ENCODE data around the gene PLXDC2.
"Not testable (repeated sequence)": the region's sequence is repeated elsewhere in the genome, so short reads cannot be mapped to it uniquely, and the experiment has no call there.

PLXDC2 gene

GRCh38 chr10:20173046-20173445, 356.8 kb downstream of the PLXDC2 start:
- DNase-seq (ENCODE audit: low read depth in 2 of 3, low spot score in 2 of 3), result no peak

GRCh38 chr10:20175719-20176118, 359.5 kb downstream of the PLXDC2 start:
- no peak for DNase-seq (ENCODE audit: low read depth in 2 of 3, low spot score in 2 of 3)

GRCh38 chr10:20180766-20181165, 364.5 kb downstream of the PLXDC2 start:
- DNase-seq (ENCODE audit: low read depth in 2 of 3, low spot score in 2 of 3), result no peak

GRCh38 chr10:20181434-20181833, 365.2 kb downstream of the PLXDC2 start:
- no peak for DNase-seq (ENCODE audit: low read depth in 2 of 3, low spot score in 2 of 3)

- DNase-seq (ENCODE audit: low read depth in 2 of 3, low spot score in 2 of 3), result no peak
Observed at GRCh38 chr10:20185116-20185515, 368.9 kb downstream of the PLXDC2 start.

GRCh38 chr10:20191392-20191791, 375.2 kb downstream of the PLXDC2 start:
- DNase-seq (ENCODE audit: low read depth in 2 of 3, low spot score in 2 of 3), result not testable (repeated sequence)

GRCh38 chr10:20195076-20195475, 378.8 kb downstream of the PLXDC2 start:
- DNase-seq (ENCODE audit: low read depth in 2 of 3, low spot score in 2 of 3), result no peak

- DNase-seq (ENCODE audit: low read depth in 2 of 3, low spot score in 2 of 3), result no peak
Observed at GRCh38 chr10:20200758-20201157, 384.5 kb downstream of the PLXDC2 start.

GRCh38 chr10:20202337-20202736, 386.1 kb downstream of the PLXDC2 start:
- DNase-seq (ENCODE audit: low read depth in 2 of 3, low spot score in 2 of 3), result no peak

- no peak for DNase-seq (ENCODE audit: low read depth in 2 of 3, low spot score in 2 of 3)
Observed at GRCh38 chr10:20207653-20208052, 391.4 kb downstream of the PLXDC2 start.

GRCh38 chr10:20209098-20209497, 392.9 kb downstream of the PLXDC2 start:
- not testable (repeated sequence) for DNase-seq (ENCODE audit: low read depth in 2 of 3, low spot score in 2 of 3)

- no peak for DNase-seq (ENCODE audit: low read depth in 2 of 3, low spot score in 2 of 3)
Observed at GRCh38 chr10:20215547-20216152, 399.4 kb downstream of the PLXDC2 start.

GRCh38 chr10:20221356-20221755, 405.1 kb downstream of the PLXDC2 start:
- DNase-seq (ENCODE audit: low read depth in 2 of 3, low spot score in 2 of 3), result no peak

- DNase-seq (ENCODE audit: low read depth in 2 of 3, low spot score in 2 of 3), result no peak
Observed at GRCh38 chr10:20228729-20229128, 412.5 kb downstream of the PLXDC2 start.

- no peak for DNase-seq (ENCODE audit: low read depth in 2 of 3, low spot score in 2 of 3)
Observed at GRCh38 chr10:20232079-20232705, 416.0 kb downstream of the PLXDC2 start.

GRCh38 chr10:20233423-20233822, 417.2 kb downstream of the PLXDC2 start:
- no peak for DNase-seq (ENCODE audit: low read depth in 2 of 3, low spot score in 2 of 3)

GRCh38 chr10:20234579-20234978, 418.3 kb downstream of the PLXDC2 start:
- DNase-seq (ENCODE audit: low read depth in 2 of 3, low spot score in 2 of 3), result no peak

GRCh38 chr10:20237091-20237570, 420.9 kb downstream of the PLXDC2 start:
- no peak for DNase-seq (ENCODE audit: low read depth in 2 of 3, low spot score in 2 of 3)

GRCh38 chr10:20237586-20237985, 421.4 kb downstream of the PLXDC2 start:
- no peak for DNase-seq (ENCODE audit: low read depth in 2 of 3, low spot score in 2 of 3)

GRCh38 chr10:20240643-20241042, 424.4 kb downstream of the PLXDC2 start:
- no peak for DNase-seq (ENCODE audit: low read depth in 2 of 3, low spot score in 2 of 3)

GRCh38 chr10:20247454-20247853, 431.2 kb downstream of the PLXDC2 start:
- no peak for DNase-seq (ENCODE audit: low read depth in 2 of 3, low spot score in 2 of 3)

- DNase-seq (ENCODE audit: low read depth in 2 of 3, low spot score in 2 of 3), result no peak
Observed at GRCh38 chr10:20247891-20248708, 431.9 kb downstream of the PLXDC2 start.

All from activated CD8-positive, alpha-beta memory T cell treated with anti-CD3 and anti-CD28 coated beads for 48 hours (primary cell).